OCI-LY1 (cell line): ENCODE results near the gene TEAD3.

Experiments
- CTCF ChIP-seq: fragments of 200-600 bp; sonication (generic), shearing (Covaris generic); IDR thresholded peaks from 2 replicates; pipeline ENCODE4 v1.5.1; 2017; ENCODE audit warnings: mild to moderate bottlenecking, antibody characterized with exemption, low read length, moderate library complexity, mixed read lengths
- EZH2 ChIP-seq: fragments of 200-600 bp; sonication (generic), shearing (Covaris generic); IDR thresholded peaks from 2 replicates; pipeline ENCODE4 v1.8.0; 2017; ENCODE audit warnings: borderline replicate concordance, mixed run types, mild to moderate bottlenecking, antibody characterized with exemption, low read length, moderate library complexity, mixed read lengths

GRCh38 chr6:35425284-35425683, 71.6 kb downstream of the TEAD3 start:
- TF ChIP-seq CTCF (no peak), EZH2 (no peak)
